ENCODE results near the gene GBGT1. TPM values are rescaled to one million over a fixed set of nuclear protein-coding genes. Genes with fewer than 3 reads are reported as not detected.

Gene GBGT1
- total RNA-seq, 4 donors from 2014 or later, result 10.6 to 32.3 (median 20.5) TPM

- no peak for TF ChIP-seq CTCF (IDR thresholded peaks at IDR 0.05; ENCODE audit: low read depth)
Measured at GRCh38 chr9:133117271-133118178, 46.2 kb downstream of the GBGT1 start.

DNA sequence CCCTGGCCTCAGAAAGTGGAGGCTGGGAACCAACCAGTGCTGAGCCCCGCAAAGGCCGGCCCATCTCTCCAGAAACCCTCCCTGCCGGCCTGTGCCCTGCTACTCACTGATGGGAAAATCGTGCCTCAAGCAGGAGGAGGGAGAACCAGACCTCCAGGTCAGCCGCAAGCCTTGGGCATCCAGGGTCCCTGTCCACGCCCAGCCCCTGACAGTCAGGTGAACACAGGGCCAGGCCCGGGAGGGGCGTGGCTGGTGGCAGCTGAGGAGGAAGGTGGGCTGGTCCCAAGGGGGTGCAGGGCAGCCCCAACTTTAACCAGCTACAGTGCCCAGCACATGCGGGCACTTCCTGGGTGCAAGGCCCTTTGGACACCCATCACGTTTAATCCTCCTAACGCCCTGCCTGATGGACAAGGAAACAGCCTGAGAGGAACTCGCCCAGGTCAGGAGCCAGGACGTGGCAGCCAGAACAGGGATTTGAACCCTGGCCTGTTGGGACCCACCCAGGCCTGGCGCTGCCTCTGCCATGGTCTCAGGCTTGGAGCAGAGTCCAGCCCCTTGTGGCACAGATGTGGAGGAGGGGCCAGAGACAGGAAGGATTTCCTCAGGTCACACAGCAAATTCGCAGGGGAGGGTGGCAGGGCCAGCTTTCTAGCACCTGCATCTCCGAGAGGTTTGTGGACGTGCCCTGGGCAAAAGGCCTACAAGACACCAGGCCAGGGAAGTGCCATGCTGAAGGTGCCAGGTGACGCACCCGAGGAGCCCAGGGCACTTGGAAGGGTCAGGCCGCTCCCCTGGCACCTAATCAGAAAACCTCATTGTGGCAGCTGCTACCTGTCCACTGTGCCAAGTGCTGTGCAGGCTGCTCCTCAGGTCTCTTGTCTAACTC lies 47.1 kb downstream of the GBGT1 start:
- no peak for TF ChIP-seq CTCF (IDR thresholded peaks at IDR 0.05; ENCODE audit: low read depth)

DNA sequence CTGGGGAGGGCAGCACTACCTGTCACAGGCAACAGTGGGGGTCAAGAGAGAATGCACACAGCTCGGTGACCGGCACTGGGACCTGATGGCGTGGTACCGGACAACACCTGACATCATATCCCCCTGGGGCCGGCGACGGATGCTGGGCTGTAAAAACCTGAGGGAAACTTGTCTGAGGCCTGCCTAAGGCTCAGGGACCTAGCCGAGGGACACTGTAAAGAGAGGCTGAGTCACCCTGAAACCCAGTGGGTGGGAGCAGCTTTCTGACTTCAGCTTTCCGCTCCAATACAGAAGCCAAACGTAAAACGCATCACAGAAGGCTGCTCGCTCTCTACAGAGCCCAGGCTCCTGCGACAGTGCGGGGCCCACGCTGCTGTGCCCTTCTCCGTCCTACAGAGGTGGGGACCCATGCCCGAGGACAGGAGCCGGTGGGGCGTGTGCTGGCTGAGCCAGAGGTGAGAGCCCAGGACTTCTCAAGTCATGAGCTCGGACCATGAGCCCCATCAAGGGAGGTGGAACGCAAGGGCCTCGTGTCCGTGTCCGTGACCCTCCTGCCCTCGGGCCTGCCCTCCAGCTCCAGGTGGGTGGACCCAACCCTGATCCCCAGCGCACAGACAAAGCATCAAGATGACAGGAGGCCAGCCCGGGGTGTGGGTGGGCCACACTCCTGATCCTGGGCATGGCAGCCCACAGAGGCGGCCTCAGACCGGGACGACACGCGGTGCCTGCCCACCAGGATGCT lies 47.9 kb downstream of the GBGT1 start:
- TF ChIP-seq CTCF (IDR thresholded peaks at IDR 0.05; ENCODE audit: low read depth), result no peak

DNA sequence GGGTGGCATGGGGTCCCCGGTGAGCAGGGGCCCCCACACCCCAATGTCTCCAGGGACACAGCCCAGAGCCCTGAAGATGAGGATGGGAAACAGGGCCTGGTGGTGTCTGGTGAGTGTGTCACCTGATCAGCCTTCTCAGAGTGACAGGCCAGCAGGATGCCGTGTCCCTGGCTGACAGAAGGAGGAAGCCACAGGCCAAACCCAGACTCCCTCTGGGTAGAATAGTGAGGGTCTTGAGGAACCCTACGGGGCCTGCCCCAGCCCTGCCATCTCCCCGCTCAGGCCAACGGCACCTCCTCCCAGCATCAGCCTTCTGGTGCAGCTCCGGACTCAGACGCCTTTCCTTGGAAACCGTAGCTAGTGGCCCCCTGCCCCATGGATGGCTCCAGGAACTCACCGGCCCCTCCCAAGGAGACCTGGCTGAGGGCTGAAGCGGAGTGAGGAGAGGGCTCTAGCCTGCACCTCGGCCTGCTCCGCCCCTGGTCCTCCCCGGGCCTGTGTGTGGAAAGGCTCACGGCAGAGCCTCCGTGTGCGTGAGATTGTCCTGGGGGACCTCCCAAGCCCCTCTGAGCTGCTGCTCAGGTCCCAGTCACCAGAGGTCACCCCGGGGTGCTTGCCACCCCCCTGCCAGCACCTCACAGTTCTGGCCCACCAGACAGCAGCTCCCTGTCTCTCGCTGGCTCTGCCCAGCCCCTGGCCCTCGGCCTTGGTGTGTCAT lies 48.7 kb downstream of the GBGT1 start:
- no peak for TF ChIP-seq CTCF (IDR thresholded peaks at IDR 0.05; ENCODE audit: low read depth)

- no peak for TF ChIP-seq CTCF (IDR thresholded peaks at IDR 0.05; ENCODE audit: low read depth)
Measured at GRCh38 chr9:133113949-133114885, 49.5 kb downstream of the GBGT1 start.
